Epithelial cell of esophagus (primary cell): Measurements from ENCODE around the gene IFITM10.

ENCODE experiments used
- DNase-seq: peaks from one replicate; pipeline ENCODE4 v3.0.0; 2010; ENCODE audit warnings: low read depth
- H3K4me3 ChIP-seq: 2 replicates; pipeline ENCODE4 v1.5.1; 2011; ENCODE audit warnings: mild to moderate bottlenecking, low read length, control low read depth
- CTCF ChIP-seq: IDR thresholded peaks from 2 replicates; pipeline ENCODE4 v1.5.1; 2011; ENCODE audit warnings: low read depth, mild to moderate bottlenecking, low read length, control low read depth, inconsistent platforms; ENCODE audit not compliant: insufficient read depth; ENCODE audit errors: missing control alignments

The IFITM10 gene

DNA sequence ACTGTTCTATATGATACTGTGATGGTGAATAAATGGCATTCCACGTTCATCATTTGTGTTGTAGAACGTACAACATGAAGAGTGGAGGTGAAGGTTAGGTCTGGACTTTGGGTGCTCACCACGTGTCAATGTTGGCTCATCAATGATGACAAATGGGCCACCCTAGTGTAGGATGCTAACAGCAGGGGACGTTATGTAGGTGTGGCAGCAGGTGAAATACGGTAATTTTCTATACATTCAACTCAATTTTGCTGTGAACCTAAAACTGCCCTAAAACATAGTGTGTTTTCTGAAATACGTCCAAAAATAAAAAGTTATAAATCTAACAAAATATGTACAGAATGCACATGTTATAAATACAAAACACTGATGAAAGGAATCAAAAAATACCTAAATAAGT is 47.2 kb downstream of the IFITM10 start:
- no peak for DNase-seq
- no peak for TF ChIP-seq CTCF
- H3K4me3 ChIP-seq: no peak overlapping the region

- no peak for TF ChIP-seq CTCF
- no peak for DNase-seq
- H3K4me3 ChIP-seq: no peak overlapping the region
These were observed 47.9 kb downstream of the IFITM10 start for GRCh38 chr11:1702506-1702905.

- no peak overlapping the region for H3K4me3 ChIP-seq
- DNase-seq: no peak
- TF ChIP-seq CTCF: no peak
These were observed 49.1 kb downstream of the IFITM10 start for GRCh38 chr11:1701091-1701807.

GRCh38 chr11:1699771-1700170 is 50.6 kb downstream of the IFITM10 start:
- DNase-seq: no peak
- H3K4me3 ChIP-seq: no peak overlapping the region

GRCh38 chr11:1696608-1697570 is 53.5 kb downstream of the IFITM10 start, which contains the start of gene KRTAP5-6:
Gene KRTAP5-6, plus strand, starts transcription at chr11:1697195. Its CDS starts 51 bp downstream, at chr11:1697246.
- no peak for TF ChIP-seq CTCF
- no peak within 1 kb of the TSS for H3K4me3 ChIP-seq
- no peak for DNase-seq

More at GRCh38 chr11:1699771-1700170, 50.6 kb downstream of the IFITM10 start:
- no peak for TF ChIP-seq CTCF

GRCh38 chr11:1695548-1696108 is 54.8 kb downstream of the IFITM10 start:
- DNase-seq: no peak
- TF ChIP-seq CTCF: no peak
- H3K4me3 ChIP-seq: no peak overlapping the region
